ENCODE measurements around the gene PSG2.
"Not testable (repeated sequence)": the region's sequence is repeated elsewhere in the genome, so short reads cannot be mapped to it uniquely, and the experiment has no call there.

PSG2 gene

GRCh38 chr19:43026369-43026768 is 56.1 kb downstream of the PSG2 start, which contains the start of gene PSG11:
Gene PSG11 (minus strand): TSS chr19:43026469. CDS start chr19:43026372, 97 bp downstream.
- H3K27ac ChIP-seq (ENCODE audit: low read length); H3K36me3 ChIP-seq (ENCODE audit: control insufficient read depth in 1 of 2, insufficient read depth in 2 of 2, low read length in 2 of 2); H3K27me3 ChIP-seq (ENCODE audit: low read depth, low read length); H3K4me3 ChIP-seq (ENCODE audit: low read depth in 1 of 2, low read length in 2 of 2); H3K9me3 ChIP-seq (ENCODE audit: control insufficient read depth in 1 of 2, low read length in 2 of 2); H3K4me1 ChIP-seq (ENCODE audit: control insufficient read depth in 1 of 2, insufficient read depth in 2 of 2, low read length in 2 of 2): not testable (repeated sequence)

- H3K27me3 ChIP-seq (ENCODE audit: low read depth, low read length); H3K4me1 ChIP-seq (ENCODE audit: control insufficient read depth in 1 of 2, insufficient read depth in 2 of 2, low read length in 2 of 2); H3K9me3 ChIP-seq (ENCODE audit: control insufficient read depth in 1 of 2, low read length in 2 of 2); H3K27ac ChIP-seq (ENCODE audit: low read length); H3K4me3 ChIP-seq (ENCODE audit: low read depth in 1 of 2, low read length in 2 of 2); H3K36me3 ChIP-seq (ENCODE audit: control insufficient read depth in 1 of 2, insufficient read depth in 2 of 2, low read length in 2 of 2): not testable (repeated sequence)
Measured at GRCh38 chr19:43022098-43022497, 60.4 kb downstream of the PSG2 start.

- not testable (repeated sequence) for H3K27me3 ChIP-seq (ENCODE audit: low read depth, low read length); H3K4me1 ChIP-seq (ENCODE audit: control insufficient read depth in 1 of 2, insufficient read depth in 2 of 2, low read length in 2 of 2); H3K27ac ChIP-seq (ENCODE audit: low read length); H3K9me3 ChIP-seq (ENCODE audit: control insufficient read depth in 1 of 2, low read length in 2 of 2); H3K4me3 ChIP-seq (ENCODE audit: low read depth in 1 of 2, low read length in 2 of 2); H3K36me3 ChIP-seq (ENCODE audit: control insufficient read depth in 1 of 2, insufficient read depth in 2 of 2, low read length in 2 of 2)
Measured at GRCh38 chr19:43021629-43022028, 60.9 kb downstream of the PSG2 start.

- H3K27ac ChIP-seq (ENCODE audit: low read length); H3K27me3 ChIP-seq (ENCODE audit: low read depth, low read length); H3K9me3 ChIP-seq (ENCODE audit: control insufficient read depth in 1 of 2, low read length in 2 of 2); H3K4me3 ChIP-seq (ENCODE audit: low read depth in 1 of 2, low read length in 2 of 2); H3K36me3 ChIP-seq (ENCODE audit: control insufficient read depth in 1 of 2, insufficient read depth in 2 of 2, low read length in 2 of 2); H3K4me1 ChIP-seq (ENCODE audit: control insufficient read depth in 1 of 2, insufficient read depth in 2 of 2, low read length in 2 of 2): not testable (repeated sequence)
Measured at GRCh38 chr19:43019588-43019987, 62.9 kb downstream of the PSG2 start.
